Endothelial cell of umbilical vein (primary cell): ENCODE data around the gene NEB. TPM values are rescaled to one million over a fixed set of nuclear protein-coding genes. Genes with fewer than 3 reads are reported as not detected.

ENCODE experiments used
- BruUV-seq: library from RNA; stranded (reverse); fragments of 400-500 nt; replicated peaks from 2 replicates; lab custom pipeline; 2021; lab: Mats Ljungman, UMichigan
- CTCF ChIA-PET: fragments of 300-600, 350-600 bp; sonication (Branson Sonifier 250); formaldehyde crosslinking; loops from one replicate; lab custom pipeline; 2021; ENCODE audit warnings: antibody characterized with exemption, inconsistent platforms; lab: Charles Lee
- POLR2A ChIA-PET: fragments of 300-600, 350-600 bp; sonication (Branson Sonifier 250); formaldehyde crosslinking; loops from one replicate; lab custom pipeline; 2021; ENCODE audit warnings: antibody characterized with exemption, inconsistent platforms; lab: Charles Lee
- DNase-seq: peaks from one replicate; pipeline ENCODE4 v3.0.0-alpha.2; 2011; ENCODE audit warnings: low read depth, low spot score
- FAIRE-seq: peaks from 2 replicates; lab custom pipeline; 2011; peaks lifted over from hg19 to GRCh38; lab: Jason Lieb, UNC
- H2AFZ ChIP-seq: 2 replicates; pipeline ENCODE4 v1.6.0; 2012; ENCODE audit warnings: low read depth, low read length, control low read depth, inconsistent platforms
- H3K27ac ChIP-seq: 2 replicates; pipeline ENCODE4 v1.5.1; 2011; ENCODE audit warnings: low read depth, mild to moderate bottlenecking, control low read depth, low read length, moderate library complexity; ENCODE audit not compliant: insufficient read depth
- H3K27me3 ChIP-seq, 2 experiments: 2 replicates each; pipeline versions ENCODE4 v1.6.0 to v1.6.1; 2011; ENCODE audit warnings: low read length in 2 of 2, mixed read lengths in 1 of 2; ENCODE audit not compliant: control insufficient read depth in 2 of 2, insufficient read depth in 2 of 2
- H3K36me3 ChIP-seq, 2 experiments: 2 replicates in 1 of 2; 3 replicates in 1 of 2; pipeline ENCODE4 v1.5.1; 2011; ENCODE audit warnings: low read length in 2 of 2, mild to moderate bottlenecking in 1 of 2, moderate library complexity in 1 of 2; ENCODE audit not compliant: control insufficient read depth in 2 of 2, insufficient read depth in 2 of 2; ENCODE audit errors: extremely low read depth in 1 of 2
- H3K4me1 ChIP-seq: 3 replicates; pipeline ENCODE4 v1.5.1; 2011; ENCODE audit warnings: mild to moderate bottlenecking, low read length; ENCODE audit not compliant: control insufficient read depth, insufficient read depth; ENCODE audit errors: extremely low read depth
- H3K4me2 ChIP-seq: 2 replicates; pipeline ENCODE4 v1.6.1; 2011; ENCODE audit warnings: low read length, control low read depth, mixed read lengths; ENCODE audit not compliant: insufficient read depth
- H3K4me3 ChIP-seq, 3 experiments: fragments of 200-600 bp in 1 of 3; sonication (generic), shearing (Covaris generic) in 1 of 3; replicated peaks in 1 of 3; 2 replicates each; pipeline ENCODE4 v1.5.1; 2011 to 2016; ENCODE audit warnings: control low read depth in 3 of 3, low read length in 3 of 3, mild to moderate bottlenecking in 2 of 3, inconsistent platforms in 1 of 3, low read depth in 1 of 3, moderate library complexity in 1 of 3; ENCODE audit not compliant: insufficient read depth in 1 of 3
- H3K79me2 ChIP-seq: 2 replicates; pipeline ENCODE4 v1.6.0; 2012; ENCODE audit warnings: low read length, inconsistent platforms; ENCODE audit not compliant: control insufficient read depth, insufficient read depth
- H3K9ac ChIP-seq: replicated peaks from 2 replicates; pipeline ENCODE3; 2011; ENCODE audit warnings: low read length, control low read depth; ENCODE audit not compliant: insufficient read depth; ENCODE audit errors: extremely low read depth
- H3K9me1 ChIP-seq: replicated peaks from 3 replicates; pipeline ENCODE4 v1.6.0; 2011; ENCODE audit warnings: mild to moderate bottlenecking, low read length; ENCODE audit not compliant: control insufficient read depth, insufficient read depth; ENCODE audit errors: extremely low read depth
- H3K9me3 ChIP-seq: replicated peaks from 2 replicates; pipeline ENCODE4 v1.5.1; 2012; ENCODE audit warnings: low read length, inconsistent platforms; ENCODE audit not compliant: control insufficient read depth, insufficient read depth
- H4K20me1 ChIP-seq: replicated peaks from 2 replicates; pipeline ENCODE3; 2011; ENCODE audit warnings: mild to moderate bottlenecking, low read length; ENCODE audit not compliant: control insufficient read depth, insufficient read depth; ENCODE audit errors: extremely low read depth
- CTCF ChIP-seq, 2 donors: IDR thresholded peaks; 1 replicate in 1 of 2; 2 replicates in 1 of 2; pipeline ENCODE4 v1.5.1; 2011; ENCODE audit warnings: low read length in 2 of 2, mild to moderate bottlenecking in 2 of 2, moderate library complexity in 2 of 2, control low read depth in 1 of 2, inconsistent platforms in 1 of 2, low read depth in 1 of 2; ENCODE audit not compliant: insufficient read depth in 1 of 2; ENCODE audit errors: extremely low read depth in 1 of 2
- EZH2 ChIP-seq: IDR thresholded peaks from 2 replicates; pipeline ENCODE4 v1.6.1; 2012; ENCODE audit warnings: borderline replicate concordance, low read depth, mild to moderate bottlenecking, moderate library complexity, low read length, inconsistent platforms; ENCODE audit not compliant: severe bottlenecking
- FOS ChIP-seq: IDR thresholded peaks from 2 replicates; pipeline ENCODE4 v1.6.1; 2011; ENCODE audit warnings: mild to moderate bottlenecking, low read length, moderate library complexity, borderline replicate concordance; ENCODE audit not compliant: insufficient read depth
- GATA2 ChIP-seq: IDR thresholded peaks from 2 replicates; pipeline ENCODE4 v1.7.0; 2011; ENCODE audit warnings: low read depth, mild to moderate bottlenecking, moderate library complexity, mixed read lengths, low read length; ENCODE audit not compliant: insufficient read length, insufficient read depth
- JUN ChIP-seq: IDR thresholded peaks from 2 replicates; pipeline ENCODE4 v1.6.1; 2011; ENCODE audit warnings: borderline replicate concordance, low read depth; ENCODE audit not compliant: insufficient read length, insufficient read depth
- MAX ChIP-seq: IDR thresholded peaks from 2 replicates; pipeline ENCODE4 v1.6.1; 2011; ENCODE audit not compliant: insufficient read depth, insufficient read length
- MYC ChIP-seq: IDR thresholded peaks from one replicate; pipeline ENCODE4 v1.6.1; 2011; ENCODE audit warnings: mild to moderate bottlenecking, low read depth, low read length
- POLR2A ChIP-seq: IDR thresholded peaks from 2 replicates; pipeline ENCODE4 v1.6.1; 2012; ENCODE audit warnings: low read depth, mild to moderate bottlenecking, control low read depth, low read length
- POLR2AphosphoS5 ChIP-seq: IDR thresholded peaks from 2 replicates; pipeline ENCODE4 v1.6.1; 2012; ENCODE audit warnings: low read depth, mild to moderate bottlenecking, control low read depth, low read length, moderate library complexity; ENCODE audit not compliant: insufficient read depth
- dilution Hi-C: fragments of 300-500 bp; cut with MboI; formaldehyde crosslinking; loops from one replicate; pipeline ENCODE4 v1.15.0; 2019; ENCODE audit warnings: low sequenced_read_pairs; ENCODE audit not compliant: extremely low pct_ligation_motif_present
- intact Hi-C: fragments of 100-400 bp; cut with micrococcal nuclease; formaldehyde crosslinking; loops from one replicate; pipeline ENCODE4 v1.10.0; 2022
- polyA plus RNA-seq, 4 experiments: library from polyadenylated mRNA; depleted of rRNA in 3 of 4; stranded (reverse) in 3 of 4; unstranded in 1 of 4; fragments of >200 nt; gene quantifications; 2 replicates each; pipeline versions ENCODE4 v1.2.1 to v1.2.3, GENCODE V29; 2011 to 2012; ENCODE audit warnings: missing spikeins in 1 of 4
- total RNA-seq: library from RNA; stranded (reverse); gene quantifications from 2 replicates; pipeline ENCODE4 v1.2.3, GENCODE V29; 2021

The NEB gene
- total and polyA plus RNA-seq, 2 donors (not counting 3 experiments of a cell fraction or from before 2014, with no cell fraction given), result 0.84 to 1.8 TPM

- dilution Hi-C loops, result no loop called here
- H3K4me1 ChIP-seq, result peaks cover 34% of the 10 kb centered on the region
- H3K79me2 ChIP-seq, result no peaks in the 10 kb centered on the region
- BruUV-seq, result no TSS peak
- H3K4me3 ChIP-seq, result no peak overlapping the region
- FAIRE-seq, result no peak
- TF ChIP-seq JUN, result no peak
- TF ChIP-seq EZH2, result no peak
- TF ChIP-seq GATA2, result no peak
- no peak for TF ChIP-seq MAX
- no peak for TF ChIP-seq CTCF (IDR thresholded peaks at IDR 0.05; ENCODE audit: extremely low read depth in 1 of 2, insufficient read depth in 1 of 2, low read depth in 1 of 2, low read length in 2 of 2)
- TF ChIP-seq POLR2A, result no peak
- TF ChIP-seq FOS, result no peak
- TF ChIP-seq MYC, result no peak
- no peak for TF ChIP-seq POLR2AphosphoS5
- no peaks in the 10 kb centered on the region for H4K20me1 ChIP-seq
- peak; percentile 50 for DNase-seq
- H3K27me3 ChIP-seq, result no peaks in the 10 kb centered on the region
- intact Hi-C loops, result loop anchor here (1.0 kb wide), 1 partner anchor 128 kb away; no protein-coding TSS in a partner anchor
- H3K27ac ChIP-seq, result no peak overlapping the region
- peak overlapping the region; percentile 24 for H2AFZ ChIP-seq
- no peaks in the 10 kb centered on the region for H3K9me3 ChIP-seq
- H3K9me1 ChIP-seq, result no peaks in the 10 kb centered on the region
- CTCF ChIA-PET, result interaction anchor here (0.6 to 1.0 kb wide), 3 partner anchors 37 to 147 kb away, joined by 3 to 4 read pairs (median 3); no protein-coding TSS in a partner anchor
- no peak overlapping the region for H3K4me2 ChIP-seq
- POLR2A ChIA-PET, result no interaction called here
- peaks cover 0 to 3% of the 10 kb centered on the region in 2 experiments for H3K36me3 ChIP-seq
- no peak overlapping the region for H3K9ac ChIP-seq
These were observed 31.6 kb upstream of the NEB start for GRCh38 chr2:151765760-151766410.
